GM12878 (cell line): Measurements from ENCODE around the gene WARS2. TPM values are rescaled to one million over a fixed set of nuclear protein-coding genes. Genes with fewer than 3 reads are reported as not detected.
"Not testable (repeated sequence)": the region's sequence is repeated elsewhere in the genome, so short reads cannot be mapped to it uniquely, and the experiment has no call there.

Experiments
- ATAC-seq: fragments of 200-7000 bp; cut with Tn5 transposase; 3 replicates; pipeline ENCODE4 v1.9.1; 2020; ENCODE audit warnings: mild to moderate bottlenecking, moderate library complexity
- BruUV-seq: library from RNA; stranded (reverse); fragments of 400-500 nt; replicated peaks from 2 replicates; lab custom pipeline; 2021; lab: Mats Ljungman, UMichigan
- CTCF ChIA-PET: fragments of 300-600 bp; sonication (Branson Sonifier 250); formaldehyde crosslinking; extraction: SDS; loops from one replicate; lab custom pipeline; 2021; ENCODE audit warnings: inconsistent platforms; lab: Yijun Ruan, JAX
- POLR2A ChIA-PET: fragments of 350-600 bp; formaldehyde crosslinking; extraction: SDS; loops from one replicate; lab custom pipeline; 2021; ENCODE audit warnings: inconsistent platforms; lab: Charles Lee
- RAD21 ChIA-PET: fragments of 300-600 bp; sonication (Branson Sonifier 250); formaldehyde crosslinking; loops from one replicate; lab custom pipeline; 2023; ENCODE audit warnings: antibody characterized with exemption; ENCODE audit not compliant: unreplicated experiment; lab: Charles Lee
- SMC1A ChIA-PET: fragments of 300-600 bp; sonication (Branson Sonifier 250); formaldehyde crosslinking; loops from one replicate; lab custom pipeline; 2023; ENCODE audit not compliant: unreplicated experiment, uncharacterized antibody; lab: Charles Lee
- DNase-seq: peaks from one replicate; pipeline ENCODE4 v3.0.0-alpha.2; 2011; ENCODE audit warnings: low read depth, low spot score
- FAIRE-seq: peaks from 3 replicates; lab custom pipeline; 2011; peaks lifted over from hg19 to GRCh38; lab: Jason Lieb, UNC
- H2AFZ ChIP-seq: 2 replicates; pipeline ENCODE4 v1.6.0; 2011; ENCODE audit warnings: low read depth, low read length, control low read depth; ENCODE audit not compliant: control insufficient read depth
- H3K27ac ChIP-seq: 2 replicates; pipeline ENCODE4 v1.5.1; 2011; ENCODE audit warnings: control low read depth; ENCODE audit not compliant: control insufficient read depth, insufficient read depth
- H3K27me3 ChIP-seq, 2 experiments: replicated peaks in 1 of 2; 2 replicates each; pipeline versions ENCODE4 v1.6.0 to v1.6.1; 2011; ENCODE audit warnings: low read length in 1 of 2; ENCODE audit not compliant: control insufficient read depth in 2 of 2, insufficient read depth in 2 of 2
- H3K36me3 ChIP-seq, 2 experiments: 2 replicates each; pipeline ENCODE4 v1.5.1; 2011; ENCODE audit warnings: low read length in 1 of 2; ENCODE audit not compliant: control insufficient read depth in 2 of 2, insufficient read depth in 2 of 2
- H3K4me1 ChIP-seq: 2 replicates; pipeline ENCODE4 v1.6.1; 2011; ENCODE audit warnings: mild to moderate bottlenecking, low read length, moderate library complexity, mixed read lengths; ENCODE audit not compliant: control insufficient read depth, insufficient read depth
- H3K4me2 ChIP-seq: 2 replicates; pipeline ENCODE4 v1.6.0; 2011; ENCODE audit warnings: control low read depth; ENCODE audit not compliant: control insufficient read depth, insufficient read depth
- H3K4me3 ChIP-seq: fragments of 200-600 bp; sonication (generic); 2 replicates; pipeline ENCODE4 v1.5.1; 2016
- H3K79me2 ChIP-seq: 2 replicates; pipeline ENCODE4 v1.6.0; 2011; ENCODE audit warnings: low read length; ENCODE audit not compliant: control insufficient read depth, insufficient read depth
- H3K9ac ChIP-seq: 2 replicates; pipeline ENCODE4 v1.8.0; 2011; ENCODE audit warnings: low read length, control low read depth, mixed read lengths; ENCODE audit not compliant: control insufficient read depth, insufficient read depth
- H3K9me3 ChIP-seq: replicated peaks from 3 replicates; pipeline ENCODE4 v1.5.1; 2011; ENCODE audit warnings: mild to moderate bottlenecking, low read length; ENCODE audit not compliant: control insufficient read depth, insufficient read depth
- H4K20me1 ChIP-seq: 2 replicates; pipeline ENCODE4 v1.6.0; 2011; ENCODE audit not compliant: control insufficient read depth, insufficient read depth
- FOXK2 ChIP-seq: fragments of 450-650 bp; IDR thresholded peaks from 2 replicates; pipeline ENCODE4 v1.6.1; 2017; ENCODE audit warnings: mild to moderate bottlenecking, moderate library complexity
- MEF2A ChIP-seq: IDR thresholded peaks from 2 replicates; pipeline ENCODE4 v1.6.1; 2011; ENCODE audit warnings: low read depth, mild to moderate bottlenecking, low read length, moderate library complexity; ENCODE audit not compliant: insufficient read depth
- NBN ChIP-seq: fragments of 450-650 bp; IDR thresholded peaks from 2 replicates; pipeline ENCODE4 v1.6.1; 2016
- NFIC ChIP-seq: IDR thresholded peaks from 2 replicates; pipeline ENCODE4 v1.6.1; 2012; ENCODE audit warnings: low read depth, mild to moderate bottlenecking, inconsistent platforms, low read length, moderate library complexity
- NFYB ChIP-seq: IDR thresholded peaks from 2 replicates; pipeline ENCODE4 v1.6.1; 2011; ENCODE audit warnings: low read depth, mild to moderate bottlenecking, low read length, improper control_type of control experiment, moderate library complexity; ENCODE audit not compliant: insufficient read depth
- NR2C1 ChIP-seq: fragments of 450-650 bp; IDR thresholded peaks from 2 replicates; pipeline ENCODE4 v1.6.1; 2017; ENCODE audit warnings: antibody characterized with exemption, mild to moderate bottlenecking, moderate library complexity
- RBBP5 ChIP-seq: fragments of 200-600 bp; sonication (generic); conservative IDR thresholded peaks from 2 replicates; pipeline ENCODE4 v1.6.1; 2016
- SUPT20H ChIP-seq: IDR thresholded peaks from 2 replicates; pipeline ENCODE4 v1.6.1; 2011; ENCODE audit warnings: low read depth, mild to moderate bottlenecking, low read length, moderate library complexity, borderline replicate concordance; ENCODE audit not compliant: control insufficient read depth
- ZBTB33 ChIP-seq: fragments of 450-650 bp; IDR thresholded peaks from 2 replicates; pipeline ENCODE4 v1.6.1; 2017; ENCODE audit warnings: mild to moderate bottlenecking
- ZBTB4 ChIP-seq: fragments of 450-650 bp; formaldehyde crosslinking; IDR thresholded peaks from 2 replicates; pipeline ENCODE4 v1.4.0; 2022; ENCODE audit warnings: mild to moderate bottlenecking, moderate library complexity
- WGBS: methylation state at CpG from one replicate; pipeline ENCODE4 v1.1.6; 2016; ENCODE audit warnings: low lambda C conversion rate; ENCODE audit not compliant: insufficient replicate concordance, insufficient coverage; ENCODE audit errors: missing lambda C conversion rate; 5-methylcytosine and 5-hydroxymethylcytosine counted together
- in situ Hi-C: fragments of 300-500 bp; cut with MboI; formaldehyde crosslinking; loops from 9 replicates; pipeline ENCODE4 v1.14.3; 2018; ENCODE audit warnings: mixed read lengths
- intact Hi-C: fragments of 100-400 bp; cut with micrococcal nuclease; formaldehyde crosslinking; loops from one replicate; pipeline ENCODE4 v1.14.2; 2022; ENCODE audit not compliant: unreplicated experiment
- polyA plus RNA-seq, 11 experiments: library from polyadenylated mRNA; depleted of rRNA in 4 of 11; unstranded in 6 of 11; stranded (reverse) in 5 of 11; fragments of >200 nt; fragmentation: Nextera tagmentation in 4 of 11; fragmentation: Illumina TruSeq in 1 of 11; extraction: Ambion mirVana in 4 of 11; extraction: Trizol in 1 of 11; gene quantifications; 1 replicate in 1 of 11; 2 replicates in 10 of 11; pipeline versions ENCODE4 v1.2.1 to v1.2.3, GENCODE V29; 2011 to 2016; ENCODE audit warnings: inconsistent platforms in 2 of 11, missing spikeins in 2 of 11, low read depth in 1 of 11
- total RNA-seq, 4 experiments: library from RNA; depleted of rRNA in 3 of 4; stranded (reverse); fragments of >200 nt in 3 of 4; fragmentation: Illumina TruSeq in 1 of 4; extraction: Trizol in 1 of 4; gene quantifications; 2 replicates each; pipeline versions ENCODE4 v1.2.1 to v1.2.3, GENCODE V29; 2013 to 2021
- TF ChIP-seq, protein P1 (sequence below): fragments of 150-350 bp; IDR thresholded peaks from 2 replicates; pipeline ENCODE4 v1.6.1; 2014; ENCODE audit warnings: mild to moderate bottlenecking, low read depth, low read length

WARS2 gene
- total and polyA plus RNA-seq, 10 of the 15 experiments (the other 5 are each of a cell fraction or from before 2014, with no cell fraction given), result 5.5 to 22.2 (median 14.4) TPM

- DNase-seq, result no peak
- ChIA-PET SMC1A (no interaction called here), RAD21 (no interaction called here), POLR2A (no interaction called here), CTCF (no interaction called here)
- no peak for TF ChIP-seq FOXK2
- TF ChIP-seq ZBTB33, result no peak
- TF ChIP-seq RBBP5, result no peak
- no peak for TF ChIP-seq NBN
- TF ChIP-seq ZBTB4 (CRISPR knock-in tag), result no peak
- TF ChIP-seq, protein P1, sequence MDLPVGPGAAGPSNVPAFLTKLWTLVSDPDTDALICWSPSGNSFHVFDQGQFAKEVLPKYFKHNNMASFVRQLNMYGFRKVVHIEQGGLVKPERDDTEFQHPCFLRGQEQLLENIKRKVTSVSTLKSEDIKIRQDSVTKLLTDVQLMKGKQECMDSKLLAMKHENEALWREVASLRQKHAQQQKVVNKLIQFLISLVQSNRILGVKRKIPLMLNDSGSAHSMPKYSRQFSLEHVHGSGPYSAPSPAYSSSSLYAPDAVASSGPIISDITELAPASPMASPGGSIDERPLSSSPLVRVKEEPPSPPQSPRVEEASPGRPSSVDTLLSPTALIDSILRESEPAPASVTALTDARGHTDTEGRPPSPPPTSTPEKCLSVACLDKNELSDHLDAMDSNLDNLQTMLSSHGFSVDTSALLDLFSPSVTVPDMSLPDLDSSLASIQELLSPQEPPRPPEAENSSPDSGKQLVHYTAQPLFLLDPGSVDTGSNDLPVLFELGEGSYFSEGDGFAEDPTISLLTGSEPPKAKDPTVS, result no peak
- no peak for TF ChIP-seq NFYB
- no peak for TF ChIP-seq NR2C1
- no peak for TF ChIP-seq NFIC
- no peak for TF ChIP-seq MEF2A
- no peak for TF ChIP-seq SUPT20H
- ATAC-seq, result no peak
- intact Hi-C loops, result no loop called here
- H4K20me1 ChIP-seq, result no peaks in the 10 kb centered on the region
- FAIRE-seq, result no peak
- no peaks in the 10 kb centered on the region for H3K4me1 ChIP-seq
- no peaks in the 10 kb centered on the region for H3K79me2 ChIP-seq
- no peaks in the 10 kb centered on the region for H3K36me3 ChIP-seq
- H3K4me3 ChIP-seq, result no peak overlapping the region
- H3K9ac ChIP-seq, result no peak overlapping the region
- WGBS, result 64% methylated on average over 3 of the region's 3 CpGs
- BruUV-seq, result no TSS peak
- H3K4me2 ChIP-seq, result no peak overlapping the region
- no peaks in the 10 kb centered on the region for H3K27me3 ChIP-seq
- no peaks in the 10 kb centered on the region for H3K9me3 ChIP-seq
- no peak overlapping the region for H2AFZ ChIP-seq
- in situ Hi-C loops, result no loop called here
- H3K27ac ChIP-seq, result no peak overlapping the region
Observed at GRCh38 chr1:119124764-119125163, 15.7 kb downstream of the WARS2 start.

DNA sequence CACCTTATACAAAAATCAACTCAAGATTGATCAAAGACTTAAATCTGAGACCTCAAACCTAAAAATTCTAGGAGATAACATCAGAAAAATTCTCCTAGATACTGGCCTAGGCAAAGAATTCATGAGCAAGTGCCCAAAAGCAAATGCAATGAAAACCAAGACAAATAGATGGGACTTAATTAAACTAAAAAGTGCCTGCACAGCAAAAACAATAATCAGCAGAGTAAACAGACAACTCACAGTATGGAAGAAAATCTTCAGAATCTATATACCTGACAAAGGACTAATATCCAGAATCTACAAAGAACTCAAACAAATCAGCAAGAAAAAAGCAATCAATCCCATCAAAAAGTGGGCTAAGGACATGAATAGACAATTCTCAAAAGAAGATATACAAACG is 18.6 kb downstream of the WARS2 start:
- 94% methylated on average over 1 of the region's 1 CpG for WGBS
- BruUV-seq, RAD21 ChIA-PET: not testable (repeated sequence)

More for the DNA sequence above, 18.6 kb downstream of the WARS2 start:
- in situ Hi-C loops, ATAC-seq, CTCF ChIA-PET, H3K27ac ChIP-seq, H3K9ac ChIP-seq, H3K27me3 ChIP-seq, FAIRE-seq, H3K9me3 ChIP-seq, SMC1A ChIA-PET, H2AFZ ChIP-seq, DNase-seq, intact Hi-C loops, H3K36me3 ChIP-seq, H3K4me3 ChIP-seq, H3K4me2 ChIP-seq, H3K79me2 ChIP-seq, H3K4me1 ChIP-seq, H4K20me1 ChIP-seq, POLR2A ChIA-PET: not testable (repeated sequence)
